Stomach (tissue), 4 donors: ENCODE measurements around the gene COL27A1.

ENCODE experiments used
- EP300 ChIP-seq: sonication (generic); formaldehyde crosslinking; IDR thresholded peaks from one replicate; pipeline ENCODE4 v1.6.1; 2017; ENCODE audit warnings: antibody characterized with exemption
- POLR2A ChIP-seq, 4 donors: fragments of 450-650 bp; IDR thresholded peaks; one replicate each; pipeline ENCODE4 v1.6.1; 2016; ENCODE audit warnings: antibody characterized with exemption in 4 of 4, control low read depth in 2 of 4, mild to moderate bottlenecking in 1 of 4, moderate library complexity in 1 of 4
- TF ChIP-seq, protein P1 (sequence below), 7 experiments: fragments of 450-650 bp in 4 of 7; fragments of 200-600 bp in 3 of 7; sonication (generic) in 3 of 7; IDR thresholded peaks; one replicate each; pipeline ENCODE4 v1.5.1; 2016 to 2019; ENCODE audit warnings: antibody characterized with exemption in 7 of 7, control low read depth in 2 of 7, mild to moderate bottlenecking in 1 of 7

DNA sequence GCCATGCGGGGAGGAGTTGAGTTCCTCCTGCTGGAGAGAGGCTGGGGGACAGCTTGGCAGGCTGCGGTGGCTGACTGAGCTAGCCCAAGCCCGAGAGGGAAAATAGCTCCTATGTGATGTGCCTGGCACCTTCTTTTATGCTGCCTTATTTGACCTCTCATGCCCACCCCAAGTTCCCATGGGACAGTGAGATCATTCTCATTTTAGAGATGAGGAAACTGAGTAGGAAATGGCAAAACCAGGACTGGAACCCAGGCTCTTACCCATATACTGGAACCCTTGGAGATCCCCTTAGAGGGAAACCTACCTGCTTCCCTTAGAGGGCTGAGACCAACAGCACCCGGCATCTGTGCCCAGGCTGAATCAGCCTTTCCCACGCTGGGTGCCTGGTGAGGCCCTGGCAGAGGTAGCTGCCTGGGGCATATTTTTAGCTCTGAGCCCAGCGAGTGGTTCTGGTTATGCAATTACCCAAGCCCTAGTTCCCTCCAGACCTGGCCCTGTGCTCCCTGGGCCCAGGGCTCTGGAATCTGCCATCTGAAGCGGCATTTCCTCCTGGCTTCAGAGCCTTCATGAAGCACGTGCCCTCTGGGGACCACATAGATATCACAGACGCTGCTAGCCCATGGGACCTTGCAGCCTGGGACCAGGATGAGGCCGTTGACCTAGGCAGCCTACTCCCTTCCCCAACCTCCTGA is 23.6 kb downstream of the COL27A1 start:
- TF ChIP-seq, protein P1, sequence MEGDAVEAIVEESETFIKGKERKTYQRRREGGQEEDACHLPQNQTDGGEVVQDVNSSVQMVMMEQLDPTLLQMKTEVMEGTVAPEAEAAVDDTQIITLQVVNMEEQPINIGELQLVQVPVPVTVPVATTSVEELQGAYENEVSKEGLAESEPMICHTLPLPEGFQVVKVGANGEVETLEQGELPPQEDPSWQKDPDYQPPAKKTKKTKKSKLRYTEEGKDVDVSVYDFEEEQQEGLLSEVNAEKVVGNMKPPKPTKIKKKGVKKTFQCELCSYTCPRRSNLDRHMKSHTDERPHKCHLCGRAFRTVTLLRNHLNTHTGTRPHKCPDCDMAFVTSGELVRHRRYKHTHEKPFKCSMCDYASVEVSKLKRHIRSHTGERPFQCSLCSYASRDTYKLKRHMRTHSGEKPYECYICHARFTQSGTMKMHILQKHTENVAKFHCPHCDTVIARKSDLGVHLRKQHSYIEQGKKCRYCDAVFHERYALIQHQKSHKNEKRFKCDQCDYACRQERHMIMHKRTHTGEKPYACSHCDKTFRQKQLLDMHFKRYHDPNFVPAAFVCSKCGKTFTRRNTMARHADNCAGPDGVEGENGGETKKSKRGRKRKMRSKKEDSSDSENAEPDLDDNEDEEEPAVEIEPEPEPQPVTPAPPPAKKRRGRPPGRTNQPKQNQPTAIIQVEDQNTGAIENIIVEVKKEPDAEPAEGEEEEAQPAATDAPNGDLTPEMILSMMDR (IDR thresholded peaks at IDR 0.05): no peak
- TF ChIP-seq POLR2A (IDR thresholded peaks at IDR 0.05) (no peak), EP300 (no peak)
